Liver (tissue), 9 donors: Measurements from ENCODE around the gene SH3PXD2A. TPM values are rescaled to one million over a fixed set of nuclear protein-coding genes. Genes with fewer than 3 reads are reported as not detected.

Source experiments
- DNase-seq: peaks from one replicate; pipeline ENCODE4 v3.0.0-alpha.2; 2017; ENCODE audit warnings: low spot score
- H3K27ac ChIP-seq, 2 donors: one replicate each; pipeline ENCODE4 v1.7.0; 2013; ENCODE audit warnings: inconsistent platforms in 2 of 2, low read length in 2 of 2, control low read depth in 1 of 2, low read depth in 1 of 2, mild to moderate bottlenecking in 1 of 2
- H3K27me3 ChIP-seq, 4 donors: one replicate each; pipeline versions ENCODE4 v1.6.1 to v1.7.0; 2013; ENCODE audit warnings: low read length in 3 of 4, inconsistent platforms in 1 of 4, mild to moderate bottlenecking in 1 of 4, moderate library complexity in 1 of 4; ENCODE audit not compliant: control insufficient read depth in 4 of 4, insufficient read depth in 4 of 4
- H3K36me3 ChIP-seq, 4 donors: one replicate each; pipeline versions ENCODE4 v1.6.1 to v1.7.0; 2013; ENCODE audit warnings: low read length in 3 of 4, mild to moderate bottlenecking in 3 of 4, low read depth in 1 of 4, moderate library complexity in 1 of 4; ENCODE audit not compliant: control insufficient read depth in 4 of 4, insufficient read depth in 3 of 4
- H3K4me1 ChIP-seq, 4 donors: one replicate each; pipeline versions ENCODE4 v1.6.1 to v1.7.0; 2013; ENCODE audit warnings: low read length in 3 of 4, mild to moderate bottlenecking in 3 of 4, moderate library complexity in 1 of 4; ENCODE audit not compliant: control insufficient read depth in 4 of 4, insufficient read depth in 4 of 4
- H3K4me3 ChIP-seq, 3 donors: one replicate each; pipeline versions ENCODE4 v1.6.1 to v1.7.0; 2013; ENCODE audit warnings: low read length in 3 of 3, control low read depth in 1 of 3, low read depth in 1 of 3, mild to moderate bottlenecking in 1 of 3
- H3K9ac ChIP-seq, 2 donors: one replicate each; pipeline ENCODE4 v1.7.0; 2013; ENCODE audit warnings: low read length in 2 of 2, mild to moderate bottlenecking in 2 of 2, moderate library complexity in 2 of 2, control low read depth in 1 of 2, low read depth in 1 of 2
- H3K9me3 ChIP-seq, 4 donors: one replicate each; pipeline versions ENCODE4 v1.6.1 to v1.7.0; 2013; ENCODE audit warnings: low read length in 3 of 4; ENCODE audit not compliant: control insufficient read depth in 4 of 4
- ATF3 ChIP-seq: IDR thresholded peaks from 2 replicates; pipeline ENCODE4 v1.6.1; 2016; ENCODE audit warnings: antibody characterized with exemption
- CTCF ChIP-seq: fragments of 150-350 bp; IDR thresholded peaks from 2 replicates; pipeline ENCODE4 v1.5.1; 2017; ENCODE audit warnings: improper control_type of control experiment, low read depth, low read length; ENCODE audit not compliant: missing input control
- FOXA1 ChIP-seq: IDR thresholded peaks from 2 replicates; pipeline ENCODE4 v1.6.1; 2016; ENCODE audit warnings: antibody characterized with exemption
- GABPA ChIP-seq, 2 donors: IDR thresholded peaks in 1 of 2; conservative IDR thresholded peaks in 1 of 2; 2 replicates each; pipeline ENCODE4 v1.6.1; 2016; ENCODE audit warnings: antibody characterized with exemption in 2 of 2, mild to moderate bottlenecking in 1 of 2, moderate library complexity in 1 of 2
- HNF4A ChIP-seq, 2 donors: conservative IDR thresholded peaks; 2 replicates each; pipeline ENCODE4 v1.6.1; 2016; ENCODE audit warnings: antibody characterized with exemption in 2 of 2, mild to moderate bottlenecking in 2 of 2
- HNF4G ChIP-seq: IDR thresholded peaks from 2 replicates; pipeline ENCODE4 v1.6.1; 2016; ENCODE audit warnings: antibody characterized with exemption
- JUND ChIP-seq, 2 donors: IDR thresholded peaks; 2 replicates each; pipeline ENCODE4 v1.6.1; 2016; ENCODE audit warnings: antibody characterized with exemption in 2 of 2
- RAD21 ChIP-seq, 2 donors: IDR thresholded peaks; 2 replicates each; pipeline ENCODE4 v1.6.1; 2016; ENCODE audit warnings: antibody characterized with exemption in 2 of 2, mild to moderate bottlenecking in 2 of 2
- REST ChIP-seq: IDR thresholded peaks from 2 replicates; pipeline ENCODE4 v1.6.1; 2016; ENCODE audit warnings: antibody characterized with exemption, mild to moderate bottlenecking
- RXRA ChIP-seq, 2 donors: IDR thresholded peaks; 2 replicates each; pipeline ENCODE4 v1.6.1; 2017 to 2018; ENCODE audit warnings: antibody characterized with exemption in 2 of 2, mild to moderate bottlenecking in 1 of 2
- SP1 ChIP-seq: IDR thresholded peaks from 2 replicates; pipeline ENCODE4 v1.6.1; 2018; ENCODE audit warnings: antibody characterized with exemption, mild to moderate bottlenecking
- WGBS: extraction: QIAGEN DNeasy Blood & Tissue Kit; methylation state at CpG from one replicate; pipeline ENCODE4 v1.1.7; 2013; 5-methylcytosine and 5-hydroxymethylcytosine counted together
- polyA plus RNA-seq, 2 donors: library from polyadenylated mRNA; stranded (reverse) in 1 of 2; unstranded in 1 of 2; fragments of 200-250 nt in 1 of 2; fragments of >200 nt in 1 of 2; fragmentation: Nextera tagmentation in 1 of 2; extraction: Ambion mirVana in 1 of 2; gene quantifications; one replicate each; pipeline versions ENCODE4 v1.2.1 to v1.2.3, GENCODE V29; 2013 to 2015
- total RNA-seq, 2 donors: library from RNA; depleted of rRNA; stranded (reverse); fragments of >200 nt; gene quantifications; one replicate each; pipeline ENCODE4 v1.2.3, GENCODE V29; 2014
- donor health status: healthy.
- donor health status: healthy.
- donor health status: healthy.
- donor health status: healthy.
- donor health status: healthy.

The SH3PXD2A gene
- total and polyA plus RNA-seq, 4 donors: 0.82 to 5.5 (median 3.9) TPM

GRCh38 chr10:103712898-103713498, 142.4 kb downstream of the SH3PXD2A start:
- peak; percentile 83 for DNase-seq
- Histone ChIP-seq H3K4me3 (no peak overlapping the region), H3K36me3 (no peaks in the 10 kb centered on the region), H3K4me1 (no peaks in the 10 kb centered on the region), H3K9ac (no peak overlapping the region), H3K27ac (no peak overlapping the region), H3K9me3 (no peaks in the 10 kb centered on the region), H3K27me3 (no peaks in the 10 kb centered on the region)
- TF ChIP-seq GABPA (IDR thresholded peaks at IDR 0.05 in 1 of 2, conservative IDR thresholded peaks at IDR 0.05 in 1 of 2) (no peak), CTCF (peak; percentile 98), REST (no peak), HNF4G (no peak), RAD21 (IDR thresholded peaks at IDR 0.05) (peak; percentile 99), JUND (IDR thresholded peaks at IDR 0.05) (no peak), SP1 (no peak), RXRA (IDR thresholded peaks at IDR 0.05) (no peak)
- WGBS: 16% methylated on average over 8 of the region's 8 CpGs

- Histone ChIP-seq H3K9ac (no peak overlapping the region), H3K4me1 (no peaks in the 10 kb centered on the region), H3K9me3 (no peaks in the 10 kb centered on the region), H3K27ac (no peak overlapping the region), H3K4me3 (no peak overlapping the region), H3K36me3 (no peaks in the 10 kb centered on the region), H3K27me3 (no peaks in the 10 kb centered on the region)
- 64% methylated on average over 5 of the region's 5 CpGs for WGBS
- no peak for TF ChIP-seq RXRA (IDR thresholded peaks at IDR 0.05)
- TF ChIP-seq HNF4A (conservative IDR thresholded peaks at IDR 0.05): no peak
- no peak for TF ChIP-seq ATF3
- no peak for TF ChIP-seq SP1
- TF ChIP-seq CTCF: no peak
- TF ChIP-seq RAD21 (IDR thresholded peaks at IDR 0.05): no peak
- no peak for TF ChIP-seq GABPA (IDR thresholded peaks at IDR 0.05 in 1 of 2, conservative IDR thresholded peaks at IDR 0.05 in 1 of 2)
- no peak for TF ChIP-seq HNF4G
- no peak for TF ChIP-seq FOXA1
- DNase-seq: no peak
These were observed 143.2 kb downstream of the SH3PXD2A start for GRCh38 chr10:103712146-103712545.
